Prostate gland (tissue), 2 donors: ENCODE results near the gene PIH1D1. TPM values are rescaled to one million over a fixed set of nuclear protein-coding genes. Genes with fewer than 3 reads are reported as not detected.

Source experiments
- DNase-seq: peaks from one replicate; pipeline ENCODE4 v3.0.0-alpha.2; 2019; ENCODE audit warnings: low spot score
- H3K27ac ChIP-seq, 2 donors: fragments of 200-600 bp; sonication (generic); 2 replicates each; pipeline ENCODE4 v1.5.1; 2017 to 2019
- H3K27me3 ChIP-seq: fragments of 200-600 bp; sonication (generic); replicated peaks from 2 replicates; pipeline ENCODE4 v1.5.1; 2019; ENCODE audit not compliant: insufficient read depth
- H3K36me3 ChIP-seq, 2 donors: fragments of 200-600 bp; sonication (generic); 1 replicate in 1 of 2; 2 replicates in 1 of 2; pipeline versions ENCODE4 v1.5.1 to v1.8.1; 2017 to 2019
- H3K4me1 ChIP-seq: fragments of 200-600 bp; sonication (generic); replicated peaks from 2 replicates; pipeline ENCODE4 v1.5.1; 2019
- H3K4me3 ChIP-seq, 2 donors: fragments of 200-600 bp; sonication (generic); 2 replicates each; pipeline ENCODE4 v1.5.1; 2017 to 2019
- H3K9me3 ChIP-seq: fragments of 200-600 bp; sonication (generic); 2 replicates; pipeline ENCODE4 v1.5.1; 2017
- CTCF ChIP-seq, 4 experiments: fragments of 200-600 bp in 2 of 4; fragments of 450-650 bp in 2 of 4; sonication (generic) in 2 of 4; IDR thresholded peaks; 1 replicate in 3 of 4; 2 replicates in 1 of 4; pipeline ENCODE4 v1.5.1; 2016 to 2019; ENCODE audit warnings: antibody characterized with exemption in 4 of 4, mild to moderate bottlenecking in 2 of 4, moderate library complexity in 2 of 4
- POLR2A ChIP-seq: fragments of 450-650 bp; IDR thresholded peaks from one replicate; pipeline ENCODE4 v1.6.1; 2016; ENCODE audit warnings: antibody characterized with exemption, mild to moderate bottlenecking
- POLR2AphosphoS5 ChIP-seq: sonication (generic); formaldehyde crosslinking; IDR thresholded peaks from one replicate; pipeline ENCODE4 v1.6.1; 2017; ENCODE audit warnings: antibody characterized with exemption
- WGBS: methylation state at CpG from one replicate; pipeline ENCODE4 v1.1.5; 2018; 5-methylcytosine and 5-hydroxymethylcytosine counted together
- intact Hi-C: fragments of 100-400 bp; cut with DNase I; formaldehyde crosslinking; loops from one replicate; pipeline ENCODE4 v1.14.2; 2022
- microRNA counts, 2 donors: library from miRNA; unstranded; fragments of <30 nt; microRNA quantifications; one replicate each; lab custom pipeline; 2016 to 2017
- microRNA-seq: library from miRNA; unstranded; fragments of <30 nt; microRNA quantifications from one replicate; pipeline ENCODE4, GENCODE V29; 2016
- small RNA-seq, 2 donors: library from RNA; depleted of rRNA; stranded (forward); fragments of <200 nt; gene quantifications; one replicate each; pipeline ENCODE3, GENCODE V24; 2016
- total RNA-seq, 2 donors: library from RNA; depleted of rRNA; stranded (reverse); fragments of >200 nt; gene quantifications; one replicate each; pipeline ENCODE4 v1.1.0, GENCODE V29; 2016

The PIH1D1 gene
- total RNA-seq, 2 donors from 2014 or later: 93.0 to 123 TPM

GRCh38 chr19:49396738-49397505 is 54.7 kb downstream of the PIH1D1 start:
- intact Hi-C loops: no loop called here
- Histone ChIP-seq H3K9me3 (no peaks in the 10 kb centered on the region), H3K4me3 (no peak overlapping the region), H3K27ac (no peak overlapping the region), H3K27me3 (no peaks in the 10 kb centered on the region), H3K36me3 (no peaks in the 10 kb centered on the region), H3K4me1 (no peaks in the 10 kb centered on the region)
- DNase-seq: no peak
- WGBS: 86% methylated on average over 8 of the region's 8 CpGs
- TF ChIP-seq CTCF (IDR thresholded peaks at IDR 0.05): no peak
- no peak for TF ChIP-seq POLR2A
- TF ChIP-seq POLR2AphosphoS5: no peak

MicroRNAs encoded within 50 kb of the gene (microRNA counts, 767-probe panel; counts per million panel counts)
- 5,211 to 5,810 counts per million in 2 donors for microRNA hsa-miR-150-5p (lab: Ali Mortazavi, UCI)

Small RNA genes lying within 50 kb of the gene (microRNA-seq; reads per million reads assigned to microRNA genes)
- gene MIR150: 394 reads per million, percentile 83 among the genes with 10 or more reads in this experiment

Small RNA genes lying within 50 kb of the gene (small RNA-seq; reads per million reads assigned to genes)
- 4.8 to 97.2 reads per million in 2 donors for gene MIR150
- 0 reads per million in 2 donors for gene SNORD32A
- 0 reads per million in 2 donors for gene SNORD33
- gene SNORD34: 0 reads per million in 2 donors
- gene SNORD35A: 0 reads per million in 2 donors
- 0 reads per million in 2 donors for gene SNORD35B

Other genes with a start within 250 kb of the PIH1D1 start
- 1 to 10 TPM in 1 of 2 donors, under 1 TPM in 1; 0.59 to 4.3 TPM for gene SLC6A16, start 126.6 kb downstream of the PIH1D1 start, total RNA-seq
- 10 to 100 TPM in 1 of 2 donors, 1 to 10 TPM in 1; 9.5 to 21.4 TPM for gene CD37, start 116.4 kb downstream of the PIH1D1 start, total RNA-seq
- gene TEAD2, start 89.4 kb downstream of the PIH1D1 start, total RNA-seq: 10 to 100 TPM; 17.0 to 28.0 TPM
- 10 to 100 TPM in 1 of 2 donors, 1 to 10 TPM in 1; 1.0 to 17.8 TPM for gene DKKL1, start 87.9 kb downstream of the PIH1D1 start, total RNA-seq
- gene KASH5, start 63.6 kb downstream of the PIH1D1 start, total RNA-seq: 10 to 100 TPM in 1 of 2 donors, not detected in 1; 13.1 TPM
- gene PTH2, start 28.4 kb downstream of the PIH1D1 start, total RNA-seq: not detected
- not detected for gene GFY, start 26.4 kb downstream of the PIH1D1 start, total RNA-seq
- gene SLC17A7, start 10.3 kb downstream of the PIH1D1 start, total RNA-seq: under 1 TPM; 0.09 to 0.40 TPM
- 10 to 100 TPM; 24.3 to 42.0 TPM for gene ALDH16A1, start 1.4 kb upstream of the PIH1D1 start, total RNA-seq
- 10 to 100 TPM in 1 of 2 donors, 1 to 10 TPM in 1; 2.9 to 10.7 TPM for gene FLT3LG, start 22.4 kb upstream of the PIH1D1 start, total RNA-seq
- gene RPL13A, start 35.8 kb upstream of the PIH1D1 start, total RNA-seq: 1,000 to 10,000 TPM; 2,414 to 3,956 TPM
- 1,000 to 10,000 TPM; 4,118 to 4,499 TPM for gene RPS11, start 44.6 kb upstream of the PIH1D1 start, total RNA-seq
- 100 to 1,000 TPM; 140 to 153 TPM for gene FCGRT, start 60.8 kb upstream of the PIH1D1 start, total RNA-seq
- 10 to 100 TPM in 1 of 2 donors, 1 to 10 TPM in 1; 2.5 to 14.5 TPM for gene RCN3, start 76.2 kb upstream of the PIH1D1 start, total RNA-seq
- gene NOSIP, start 128.7 kb upstream of the PIH1D1 start, total RNA-seq: 10 to 100 TPM; 62.9 to 91.7 TPM
- gene PRRG2, start 129.5 kb upstream of the PIH1D1 start, total RNA-seq: 10 to 100 TPM in 1 of 2 donors, 1 to 10 TPM in 1; 8.1 to 22.5 TPM
- gene PRR12, start 139.4 kb upstream of the PIH1D1 start, total RNA-seq: 10 to 100 TPM; 24.0 to 41.9 TPM
- 10 to 100 TPM; 59.1 to 72.3 TPM for gene RRAS, start 188.3 kb upstream of the PIH1D1 start, total RNA-seq
- 10 to 100 TPM; 47.9 to 80.8 TPM for gene SCAF1, start 190.4 kb upstream of the PIH1D1 start, total RNA-seq
- 10 to 100 TPM; 53.4 to 58.0 TPM for gene IRF3, start 214.0 kb upstream of the PIH1D1 start, total RNA-seq
- 10 to 100 TPM; 11.6 to 11.7 TPM for gene BCL2L12, start 214.1 kb upstream of the PIH1D1 start, total RNA-seq
- gene PRMT1, start 225.5 kb upstream of the PIH1D1 start, total RNA-seq: 100 to 1,000 TPM; 142 to 300 TPM
- 1 to 10 TPM in 1 of 2 donors, under 1 TPM in 1; 0.68 to 6.1 TPM for gene ADM5, start 237.8 kb upstream of the PIH1D1 start, total RNA-seq
- 1 to 10 TPM in 1 of 2 donors, under 1 TPM in 1; 0.96 to 5.5 TPM for gene CPT1C, start 239.3 kb upstream of the PIH1D1 start, total RNA-seq